ENCODE measurements around the gene OGFOD3. TPM values are rescaled to one million over a fixed set of nuclear protein-coding genes. Genes with fewer than 3 reads are reported as not detected.

Gene OGFOD3
- total and polyA plus RNA-seq, 5 experiments from 2014 or later = 25.6 to 35.2 (median 32.4) TPM

DNA sequence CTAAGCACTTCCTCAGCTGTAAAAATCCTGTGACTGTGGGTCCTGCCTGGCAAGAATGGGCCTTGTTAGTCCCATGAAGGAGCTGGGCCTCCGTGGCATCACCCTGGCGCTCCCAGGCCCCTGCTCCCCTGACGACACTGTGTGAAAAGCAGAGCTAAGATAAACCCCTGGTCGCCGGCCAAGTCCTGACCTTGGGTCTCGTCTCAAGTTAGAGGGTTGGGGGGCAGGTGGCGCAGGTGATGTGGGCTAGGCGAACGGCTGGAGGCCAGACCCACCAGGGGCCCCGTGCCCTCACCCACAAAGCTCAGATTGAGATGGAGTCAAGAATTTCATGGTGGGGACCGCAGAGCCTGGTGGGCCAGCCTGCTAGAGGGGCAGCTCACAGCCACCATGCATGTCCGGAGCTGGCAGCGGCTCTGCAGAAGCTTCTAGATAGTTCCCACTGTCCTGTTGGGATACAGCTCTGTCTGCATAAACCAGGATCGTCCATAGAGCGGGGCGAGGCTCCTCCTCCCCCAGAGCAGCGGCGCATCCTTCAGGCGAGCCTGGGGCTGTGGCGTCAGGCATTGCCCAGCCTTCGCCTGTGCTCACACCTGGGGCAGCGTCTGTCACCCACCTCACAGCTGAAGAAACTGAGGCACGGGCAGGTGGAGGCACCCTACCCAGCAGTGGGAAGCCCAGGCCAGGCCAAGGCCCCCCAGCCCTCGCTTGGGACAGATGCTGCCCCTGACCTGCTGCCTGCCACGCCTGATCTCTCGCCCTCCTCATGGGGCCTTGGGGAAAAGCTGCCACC, 20.2 kb upstream of the OGFOD3 start:
- DNase-seq (peak in 1 of 10 donors; percentile 23), ATAC-seq (no peak)
- Mint-ChIP-seq H3K4me1 (peaks cover 2 to 35% (median 14%) of the 10 kb centered on the region in 4 donors), H3K9me3 (no peaks in the 10 kb centered on the region), H3K36me3 (peaks cover 0 to 14% (median 0%) of the 10 kb centered on the region in 3 donors), H3K4me3 (no peak overlapping the region), H3K27ac (peak overlapping the region in 3 of 10 donors; percentile 2 to 61 (median 18)), H3K27me3 (no peaks in the 10 kb centered on the region)
- POLR2A ChIA-PET = interaction anchor here (1.0 to 2.0 kb wide), 4 partner anchors 11 to 20 kb away, joined by 3 to 9 read pairs (median 4); partner anchors contain the start of gene NARF

DNA sequence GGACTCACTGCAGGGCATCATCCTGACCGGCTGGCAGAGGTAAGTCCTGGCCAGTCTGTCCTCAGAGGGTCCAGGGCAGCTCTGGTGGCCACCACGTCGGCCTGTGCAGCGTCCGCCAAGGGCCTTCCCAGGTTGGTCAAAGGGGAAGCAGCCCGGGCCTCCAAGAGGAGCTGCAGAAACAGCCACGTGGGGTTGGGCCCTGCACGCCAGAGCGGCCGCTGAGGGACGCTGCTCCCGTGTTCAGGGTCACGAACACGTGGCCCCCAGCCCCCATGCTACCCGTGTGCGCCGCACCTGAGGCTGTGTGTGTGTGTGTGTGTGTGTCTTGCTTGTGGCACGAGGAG, 18.9 kb upstream of the OGFOD3 start:
- Mint-ChIP-seq H3K4me3 (no peak overlapping the region), H3K27me3 (no peaks in the 10 kb centered on the region), H3K27ac (peak overlapping the region in 2 of 10 donors; percentile 28 to 61), H3K9me3 (no peaks in the 10 kb centered on the region), H3K36me3 (peaks cover 0 to 5% (median 0%) of the 10 kb centered on the region in 3 donors), H3K4me1 (peaks cover 2 to 39% (median 12%) of the 10 kb centered on the region in 4 donors)
- POLR2A ChIA-PET = interaction anchor here (1.1 to 2.0 kb wide), 2 partner anchors 12 to 20 kb away, joined by 3 to 9 read pairs; no protein-coding TSS in a partner anchor
- ATAC-seq (no peak), DNase-seq (peak in 1 of 10 donors; percentile 35)

- peaks cover 0 to 7% (median 0%) of the 10 kb centered on the region in 3 donors for H3K36me3 Mint-ChIP-seq
- ATAC-seq (no peak), DNase-seq (peak in 1 of 10 donors; percentile 55)
- POLR2A ChIA-PET = interaction anchor here (1.0 to 2.0 kb wide), 2 partner anchors 13 kb away, joined by 3 to 9 read pairs; no protein-coding TSS in a partner anchor
- H3K4me3 Mint-ChIP-seq = no peak overlapping the region
- H3K9me3 Mint-ChIP-seq = no peaks in the 10 kb centered on the region
- peak overlapping the region in 2 of 10 donors; percentile 22 to 53 for H3K27ac Mint-ChIP-seq
- H3K4me1 Mint-ChIP-seq = peaks cover 2 to 38% (median 12%) of the 10 kb centered on the region in 4 donors
- H3K27me3 Mint-ChIP-seq = no peaks in the 10 kb centered on the region
Measured at GRCh38 chr17:82436601-82437324, 18.4 kb upstream of the OGFOD3 start.

DNA sequence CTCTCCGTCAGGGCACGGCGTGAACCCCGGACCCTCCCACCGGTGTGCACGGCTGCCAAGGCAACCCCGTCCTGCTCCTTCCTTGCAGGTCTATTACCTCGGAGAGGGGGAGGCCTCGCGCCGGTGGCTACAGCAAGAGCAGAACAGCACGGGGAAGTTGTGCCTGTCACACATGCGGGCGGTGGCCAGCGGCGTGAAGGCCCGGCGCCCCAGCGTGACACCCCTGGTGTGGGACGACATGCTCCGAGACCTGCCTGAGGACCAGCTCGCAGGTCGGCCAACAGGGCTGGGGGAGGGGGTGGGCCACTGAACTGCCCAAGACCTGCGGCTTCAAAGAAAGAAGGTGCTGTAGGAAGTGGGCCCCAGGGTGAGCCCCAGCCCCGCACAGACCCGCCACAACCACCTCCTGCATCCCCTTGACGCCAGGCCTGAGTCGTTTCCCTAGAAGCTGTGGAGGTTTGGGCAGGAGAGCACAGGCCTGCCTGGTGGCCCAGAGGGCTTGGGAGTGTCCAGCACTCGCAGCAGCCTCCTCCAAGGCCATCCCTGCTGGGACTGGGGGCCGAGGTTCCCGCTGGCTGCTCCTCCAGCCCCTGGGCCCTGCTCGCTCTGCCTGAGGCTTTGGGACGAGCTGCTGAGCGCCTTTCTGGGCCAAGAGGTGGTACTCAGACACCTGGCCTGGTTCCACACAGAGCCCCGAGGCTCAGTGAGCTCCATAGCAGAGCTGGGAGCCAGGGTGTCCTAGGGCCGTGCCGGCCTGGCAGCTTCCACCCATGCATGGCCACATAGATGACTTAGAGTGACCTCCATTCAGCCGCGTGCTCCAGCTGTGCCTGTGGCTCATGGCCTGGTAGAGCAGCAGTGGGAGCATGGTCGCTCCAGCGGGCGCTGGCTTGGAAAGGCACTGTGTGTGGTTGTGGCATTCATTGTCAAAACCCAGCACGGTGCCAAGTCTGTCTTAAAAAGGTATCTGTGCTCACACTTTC, 17.5 kb upstream of the OGFOD3 start:
- Mint-ChIP-seq H3K4me1 (peaks cover 2 to 36% (median 12%) of the 10 kb centered on the region in 4 donors), H3K36me3 (peaks cover 0 to 16% (median 0%) of the 10 kb centered on the region in 3 donors), H3K4me3 (no peak overlapping the region), H3K27me3 (no peaks in the 10 kb centered on the region), H3K27ac (peak overlapping the region in 2 of 10 donors; percentile 22 to 53), H3K9me3 (no peaks in the 10 kb centered on the region)
- POLR2A ChIA-PET = interaction anchor here (0.6 to 1.3 kb wide), 4 partner anchors 13 to 86 kb away, joined by 3 to 5 read pairs (median 4); no protein-coding TSS in a partner anchor
- ATAC-seq = no peak
- peak in 1 of 10 donors; percentile 50 for DNase-seq

DNA sequence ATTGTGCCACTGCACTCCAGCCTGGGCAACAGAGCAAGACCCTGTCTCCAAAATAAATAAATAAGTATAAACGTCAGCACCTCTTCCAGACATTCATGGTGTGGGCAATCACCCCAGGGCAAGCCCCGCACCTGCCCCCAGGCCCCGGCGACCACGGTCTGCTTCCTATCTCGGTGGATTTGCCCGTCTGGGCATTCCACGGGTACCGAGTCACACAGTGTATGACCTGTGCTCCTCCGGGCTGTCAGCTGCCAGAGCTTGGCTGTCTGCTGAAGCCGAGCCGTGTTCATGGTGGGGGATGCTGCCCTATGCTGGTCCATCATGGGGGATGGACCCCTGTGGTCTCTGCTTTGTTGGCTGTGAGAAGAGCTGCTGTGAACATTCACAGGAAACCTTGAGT, 16.7 kb upstream of the OGFOD3 start:
- Mint-ChIP-seq H3K27ac (peak overlapping the region in 2 of 10 donors; percentile 25 to 62), H3K27me3 (no peaks in the 10 kb centered on the region), H3K9me3 (no peaks in the 10 kb centered on the region), H3K4me1 (peaks cover under 1 to 37% (median 13%) of the 10 kb centered on the region in 4 donors), H3K36me3 (peaks cover 0 to 20% (median 0%) of the 10 kb centered on the region in 3 donors), H3K4me3 (no peak overlapping the region)
- DNase-seq (peak in 1 of 10 donors; percentile 19), ATAC-seq (no peak)
- POLR2A ChIA-PET = interaction anchor here (1.3 to 1.4 kb wide), 2 partner anchors 14 to 16 kb away, joined by 3 read pairs; no protein-coding TSS in a partner anchor

DNA sequence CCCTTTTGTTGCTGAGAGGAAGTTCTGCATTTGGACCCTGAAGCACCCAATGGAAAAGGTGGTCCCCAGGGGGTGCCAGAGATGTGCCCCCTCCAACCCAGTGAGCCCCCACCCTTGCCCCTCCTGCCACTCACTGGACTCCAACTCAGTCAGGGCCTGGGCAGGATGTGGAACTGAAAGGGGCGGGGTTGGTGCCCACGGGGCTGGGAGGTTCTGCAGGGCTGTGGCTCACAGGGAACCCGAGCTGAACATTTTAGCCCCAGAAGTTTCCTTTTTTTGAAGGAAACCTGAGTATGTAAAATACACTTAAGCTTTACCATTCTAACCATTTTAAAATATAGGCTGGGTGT, 15.8 kb upstream of the OGFOD3 start:
- Mint-ChIP-seq H3K27me3 (no peaks in the 10 kb centered on the region), H3K4me1 (peaks cover 8 to 43% (median 22%) of the 10 kb centered on the region in 4 donors), H3K27ac (peak overlapping the region in 6 of 10 donors; percentile 24 to 74 (median 32)), H3K36me3 (peaks cover 0 to 29% (median 0%) of the 10 kb centered on the region in 3 donors), H3K9me3 (no peaks in the 10 kb centered on the region), H3K4me3 (peak overlapping the region in 1 of 10 donors; percentile 19)
- ATAC-seq (peak; percentile 72 to 75), DNase-seq (peak in 4 of 10 donors; percentile 18 to 33 (median 24))
- POLR2A ChIA-PET = interaction anchor here (1.4 kb wide), 1 partner anchor 15 kb away, joined by 3 read pairs; no protein-coding TSS in a partner anchor

DNA sequence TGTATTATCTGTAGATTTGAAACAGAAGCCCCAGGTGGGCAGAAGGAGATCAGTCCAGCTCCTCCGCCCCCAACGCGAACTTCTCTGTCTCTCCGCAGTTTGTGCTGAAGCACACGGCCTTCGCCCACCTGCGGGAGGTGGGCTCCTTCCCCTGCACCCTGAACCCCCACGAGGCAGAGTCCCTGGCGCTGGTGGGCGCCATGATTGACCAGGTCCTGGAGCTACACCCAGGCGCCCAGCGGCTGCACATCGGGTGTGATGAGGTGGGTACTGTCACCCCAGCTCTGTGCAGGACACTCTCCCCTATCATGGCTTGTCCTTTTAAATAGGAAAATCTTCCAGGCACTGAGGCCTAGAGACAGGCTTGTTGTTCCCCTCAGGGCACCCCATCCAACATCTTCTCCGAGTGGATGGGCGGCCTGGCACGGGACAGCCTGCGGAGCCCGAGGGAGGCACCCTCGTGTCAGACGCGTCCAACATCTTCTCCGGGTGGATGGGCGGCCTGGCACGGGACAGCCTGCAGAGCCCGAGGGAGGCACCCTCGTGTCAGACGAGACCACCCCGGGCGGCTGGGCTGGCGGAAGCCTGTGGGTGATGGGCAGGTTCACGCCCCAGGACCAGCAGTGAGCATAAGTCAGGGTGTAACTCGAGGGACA, 15.3 kb upstream of the OGFOD3 start:
- peak overlapping the region in 3 of 10 donors; percentile 17 to 71 (median 36) for H3K27ac Mint-ChIP-seq

GRCh38 chr17:82432017-82432416, 13.6 kb upstream of the OGFOD3 start:
- H3K4me1 Mint-ChIP-seq = peaks cover 11 to 48% (median 23%) of the 10 kb centered on the region in 4 donors
- no peaks in the 10 kb centered on the region for H3K9me3 Mint-ChIP-seq
- H3K36me3 Mint-ChIP-seq = peaks cover 0 to 29% (median 0%) of the 10 kb centered on the region in 3 donors
- ATAC-seq (no peak), DNase-seq (no peak)
- H3K4me3 Mint-ChIP-seq = no peak overlapping the region
- H3K27ac Mint-ChIP-seq = no peak overlapping the region
- no peaks in the 10 kb centered on the region for H3K27me3 Mint-ChIP-seq
- POLR2A ChIA-PET = no interaction called here

More for the DNA sequence above, 15.3 kb upstream of the OGFOD3 start:
- DNase-seq (no peak), ATAC-seq (no peak)
- H3K9me3 Mint-ChIP-seq = no peaks in the 10 kb centered on the region
- no peaks in the 10 kb centered on the region for H3K27me3 Mint-ChIP-seq
- H3K36me3 Mint-ChIP-seq = peaks cover 0 to 32% (median 0%) of the 10 kb centered on the region in 3 donors
- peaks cover 8 to 48% (median 24%) of the 10 kb centered on the region in 4 donors for H3K4me1 Mint-ChIP-seq
- POLR2A ChIA-PET = interaction anchor here (1.4 kb wide), 2 partner anchors 15 kb away, joined by 3 to 6 read pairs; no protein-coding TSS in a partner anchor
- no peak overlapping the region for H3K4me3 Mint-ChIP-seq

DNA sequence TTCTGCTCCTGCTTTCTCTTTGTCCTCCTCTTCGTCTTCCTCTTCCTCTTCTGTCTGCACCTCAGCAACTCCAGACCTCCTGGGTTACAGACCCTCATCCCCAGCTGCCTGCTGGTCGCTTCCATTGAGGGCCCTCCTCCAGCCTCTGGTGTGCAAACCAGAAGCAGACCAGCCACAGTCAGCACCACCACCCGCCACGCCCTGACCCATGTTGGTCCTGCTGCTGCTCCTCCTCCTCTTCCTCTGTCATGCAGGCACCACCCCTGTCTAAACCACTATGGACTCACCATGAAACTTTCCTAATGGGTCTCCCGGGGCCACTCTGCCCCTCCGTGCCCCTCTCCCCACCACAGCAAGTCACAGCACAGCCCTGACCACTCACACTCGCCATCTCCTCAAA, 11.4 kb upstream of the OGFOD3 start:
- POLR2A ChIA-PET = interaction anchor here (1.4 kb wide), 1 partner anchor 11 kb away, joined by 4 read pairs; no protein-coding TSS in a partner anchor

GRCh38 chr17:82428546-82428945, 10.2 kb upstream of the OGFOD3 start:
- POLR2A ChIA-PET = interaction anchor here (0.6 to 1.4 kb wide), 2 partner anchors 21 to 52 kb away, joined by 3 to 4 read pairs; no protein-coding TSS in a partner anchor
- ATAC-seq (no peak), DNase-seq (no peak)
- no peak overlapping the region for H3K27ac Mint-ChIP-seq
- peaks cover 16 to 34% (median 24%) of the 10 kb centered on the region in 4 donors for H3K4me1 Mint-ChIP-seq
- no peak overlapping the region for H3K4me3 Mint-ChIP-seq
- H3K27me3 Mint-ChIP-seq = no peaks in the 10 kb centered on the region
- H3K9me3 Mint-ChIP-seq = no peaks in the 10 kb centered on the region
- H3K36me3 Mint-ChIP-seq = peaks cover 0 to 31% (median 0%) of the 10 kb centered on the region in 3 donors

More for the DNA sequence above, 11.4 kb upstream of the OGFOD3 start:
- peaks cover 0 to 29% (median 0%) of the 10 kb centered on the region in 3 donors for H3K36me3 Mint-ChIP-seq
- H3K4me1 Mint-ChIP-seq = peaks cover 13 to 41% (median 25%) of the 10 kb centered on the region in 4 donors
- H3K27ac Mint-ChIP-seq = peak overlapping the region in 6 of 10 donors; percentile 35 to 91 (median 63)
- DNase-seq (no peak), ATAC-seq (no peak)
- peak overlapping the region in 2 of 10 donors; percentile 25 to 55 for H3K4me3 Mint-ChIP-seq
- H3K9me3 Mint-ChIP-seq = no peaks in the 10 kb centered on the region
- no peaks in the 10 kb centered on the region for H3K27me3 Mint-ChIP-seq

- H3K4me3 Mint-ChIP-seq = no peak overlapping the region
- H3K27me3 Mint-ChIP-seq = no peaks in the 10 kb centered on the region
- ATAC-seq (no peak), DNase-seq (no peak)
- POLR2A ChIA-PET = no interaction called here
- peak overlapping the region in 1 of 10 donors; percentile 90 for H3K27ac Mint-ChIP-seq
- H3K4me1 Mint-ChIP-seq = peaks cover 13 to 33% (median 29%) of the 10 kb centered on the region in 4 donors
- H3K36me3 Mint-ChIP-seq = peaks cover 0 to 47% (median 12%) of the 10 kb centered on the region in 3 donors
- H3K9me3 Mint-ChIP-seq = no peaks in the 10 kb centered on the region
Measured at GRCh38 chr17:82424863-82425159, 6.4 kb upstream of the OGFOD3 start.
